Measurements from ENCODE around the gene BAZ2B.
"Not testable (repeated sequence)": the region's sequence is repeated elsewhere in the genome, so short reads cannot be mapped to it uniquely, and the experiment has no call there.

BAZ2B gene

DNA sequence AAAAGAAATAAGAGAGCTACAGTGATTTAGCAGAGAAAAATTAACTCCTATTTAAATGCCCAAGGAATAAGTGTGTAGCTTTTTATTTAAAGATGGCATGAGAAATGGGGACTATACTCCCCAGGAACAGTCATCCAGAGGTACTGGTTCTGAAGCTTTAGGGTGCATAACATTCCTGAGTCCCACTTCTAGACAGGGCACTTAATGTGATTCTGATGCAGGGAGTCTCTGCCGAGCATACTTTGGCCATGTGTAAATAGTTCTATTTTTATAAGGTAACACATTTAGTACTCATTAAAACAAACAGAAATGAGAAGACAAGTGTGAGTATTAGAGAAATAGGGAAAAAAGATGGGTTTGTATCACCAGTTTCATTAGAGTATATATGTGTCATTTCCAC lies 175.2 kb downstream of the BAZ2B start:
- Histone ChIP-seq H3K4me1 (ENCODE audit: control insufficient read depth in 1 of 2, insufficient read depth in 2 of 2, low read length in 2 of 2) (no peaks in the 10 kb centered on the region), H3K36me3 (ENCODE audit: control insufficient read depth in 1 of 2, insufficient read depth in 2 of 2, low read length in 2 of 2) (peaks cover 40 to 45% of the 10 kb centered on the region in 2 donors), H3K4me3 (ENCODE audit: low read depth in 1 of 2, low read length in 2 of 2) (no peak overlapping the region), H3K9me3 (ENCODE audit: control insufficient read depth in 1 of 2, low read length in 2 of 2) (no peaks in the 10 kb centered on the region), H3K27me3 (ENCODE audit: low read depth, low read length) (no peaks in the 10 kb centered on the region), H3K27ac (ENCODE audit: low read length) (no peak overlapping the region)

DNA sequence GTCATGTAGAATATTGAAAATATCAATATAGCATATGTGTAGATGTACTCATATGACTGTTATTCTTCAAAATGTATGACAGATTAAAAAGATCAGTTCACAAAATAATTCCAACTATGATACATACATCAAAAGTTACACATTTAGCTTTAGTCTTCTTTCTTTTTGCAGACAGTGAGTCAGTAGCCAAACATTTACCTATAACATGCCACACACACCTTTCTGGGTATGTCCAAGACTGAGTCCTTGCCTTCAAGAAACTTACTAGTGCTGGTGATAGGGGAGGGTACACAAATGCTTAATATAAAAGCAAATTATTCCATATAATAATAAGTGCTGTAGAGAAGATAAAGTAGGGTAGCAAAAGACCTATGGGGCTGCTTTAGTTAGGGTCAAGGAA lies 176.9 kb downstream of the BAZ2B start:
- Histone ChIP-seq H3K9me3 (ENCODE audit: control insufficient read depth in 1 of 2, low read length in 2 of 2) (no peaks in the 10 kb centered on the region), H3K27me3 (ENCODE audit: low read depth, low read length) (no peaks in the 10 kb centered on the region), H3K36me3 (ENCODE audit: control insufficient read depth in 1 of 2, insufficient read depth in 2 of 2, low read length in 2 of 2) (peaks cover 27 to 28% of the 10 kb centered on the region in 2 donors), H3K4me3 (ENCODE audit: low read depth in 1 of 2, low read length in 2 of 2) (no peak overlapping the region), H3K27ac (ENCODE audit: low read length) (no peak overlapping the region), H3K4me1 (ENCODE audit: control insufficient read depth in 1 of 2, insufficient read depth in 2 of 2, low read length in 2 of 2) (no peaks in the 10 kb centered on the region)

DNA sequence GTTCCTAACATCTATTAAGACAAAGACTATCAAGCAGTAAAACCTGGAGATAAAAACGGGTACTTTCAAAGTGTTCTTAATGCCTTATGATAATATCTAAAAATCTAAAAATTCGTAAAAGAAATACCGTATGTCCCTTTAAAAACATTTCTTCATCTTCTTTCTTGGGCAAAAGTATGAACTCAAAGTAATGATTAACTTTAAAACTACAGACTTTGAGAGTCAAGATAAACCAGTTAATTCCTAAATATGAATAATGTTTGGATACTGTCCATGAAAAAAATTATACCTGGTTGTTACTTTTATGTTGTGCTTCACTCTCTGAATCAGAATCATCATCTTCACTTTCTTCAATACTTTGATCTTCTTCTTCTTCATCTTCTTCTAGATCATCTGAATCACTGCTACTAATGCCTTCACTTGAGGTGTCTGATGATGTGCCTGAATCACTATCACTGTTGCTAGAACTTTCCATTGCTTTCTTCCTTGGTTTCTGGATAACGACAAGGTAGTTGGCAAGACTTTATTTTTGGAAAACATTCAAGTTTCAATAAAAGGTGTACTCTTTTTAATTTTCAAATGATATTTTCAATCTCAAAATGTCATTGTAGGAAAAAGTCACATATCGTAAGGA lies 177.5 kb downstream of the BAZ2B start:
- no peaks in the 10 kb centered on the region for H3K27me3 ChIP-seq (ENCODE audit: low read depth, low read length)
- H3K9me3 ChIP-seq (ENCODE audit: control insufficient read depth in 1 of 2, low read length in 2 of 2): no peaks in the 10 kb centered on the region
- H3K36me3 ChIP-seq (ENCODE audit: control insufficient read depth in 1 of 2, insufficient read depth in 2 of 2, low read length in 2 of 2): peaks cover 21 to 22% of the 10 kb centered on the region in 2 donors
- H3K27ac ChIP-seq (ENCODE audit: low read length): no peak overlapping the region
- no peak overlapping the region for H3K4me3 ChIP-seq (ENCODE audit: low read depth in 1 of 2, low read length in 2 of 2)
- no peaks in the 10 kb centered on the region for H3K4me1 ChIP-seq (ENCODE audit: control insufficient read depth in 1 of 2, insufficient read depth in 2 of 2, low read length in 2 of 2)

DNA sequence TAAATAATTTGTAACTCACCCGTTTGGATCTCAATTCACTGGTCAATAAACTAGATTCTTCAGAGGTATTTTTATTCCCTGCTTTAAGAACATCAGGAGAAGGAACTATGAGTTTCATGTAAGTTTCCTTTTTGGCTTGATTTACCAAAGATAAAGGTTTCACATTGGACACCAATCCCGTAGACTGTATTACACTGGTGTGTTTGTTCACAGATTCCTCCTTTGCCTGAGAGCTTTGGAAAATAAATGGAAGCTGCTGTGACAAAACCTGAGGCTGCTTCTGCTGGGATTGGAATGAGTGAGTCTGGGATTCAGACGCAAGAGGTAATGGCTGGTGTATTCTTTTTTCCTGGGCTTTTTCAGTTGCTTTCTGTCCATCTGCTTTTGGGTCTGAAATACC lies 178.1 kb downstream of the BAZ2B start:
- Histone ChIP-seq H3K4me3 (ENCODE audit: low read depth in 1 of 2, low read length in 2 of 2) (no peak overlapping the region), H3K36me3 (ENCODE audit: control insufficient read depth in 1 of 2, insufficient read depth in 2 of 2, low read length in 2 of 2) (peaks cover 16 to 17% of the 10 kb centered on the region in 2 donors), H3K9me3 (ENCODE audit: control insufficient read depth in 1 of 2, low read length in 2 of 2) (no peaks in the 10 kb centered on the region), H3K27me3 (ENCODE audit: low read depth, low read length) (no peaks in the 10 kb centered on the region), H3K27ac (ENCODE audit: low read length) (no peak overlapping the region), H3K4me1 (ENCODE audit: control insufficient read depth in 1 of 2, insufficient read depth in 2 of 2, low read length in 2 of 2) (no peaks in the 10 kb centered on the region)

DNA sequence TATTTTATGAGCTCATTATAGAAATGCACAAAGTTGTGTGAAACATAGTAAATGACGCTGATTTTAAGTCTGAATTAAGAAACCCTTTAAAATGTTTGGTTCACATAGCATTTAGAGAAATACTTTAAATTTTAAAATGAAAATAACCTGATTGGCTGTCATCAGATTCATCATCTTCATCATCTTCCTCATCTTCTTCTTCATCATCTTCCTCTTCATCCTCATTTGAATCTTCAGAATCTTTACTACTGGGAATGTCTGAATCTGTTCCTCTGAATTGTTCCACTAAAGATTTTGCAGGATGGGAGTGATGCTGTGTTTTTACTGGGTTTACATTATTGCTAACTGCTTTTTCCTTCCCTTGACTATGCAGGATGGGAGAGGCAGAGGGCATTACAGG lies 183.7 kb downstream of the BAZ2B start:
- H3K4me3 ChIP-seq (ENCODE audit: low read depth in 1 of 2, low read length in 2 of 2): no peak overlapping the region
- no peaks in the 10 kb centered on the region for H3K4me1 ChIP-seq (ENCODE audit: control insufficient read depth in 1 of 2, insufficient read depth in 2 of 2, low read length in 2 of 2)
- no peak overlapping the region for H3K27ac ChIP-seq (ENCODE audit: low read length)
- H3K27me3 ChIP-seq (ENCODE audit: low read depth, low read length): no peaks in the 10 kb centered on the region
- H3K9me3 ChIP-seq (ENCODE audit: control insufficient read depth in 1 of 2, low read length in 2 of 2): no peaks in the 10 kb centered on the region
- peaks cover 25 to 29% of the 10 kb centered on the region in 2 donors for H3K36me3 ChIP-seq (ENCODE audit: control insufficient read depth in 1 of 2, insufficient read depth in 2 of 2, low read length in 2 of 2)

DNA sequence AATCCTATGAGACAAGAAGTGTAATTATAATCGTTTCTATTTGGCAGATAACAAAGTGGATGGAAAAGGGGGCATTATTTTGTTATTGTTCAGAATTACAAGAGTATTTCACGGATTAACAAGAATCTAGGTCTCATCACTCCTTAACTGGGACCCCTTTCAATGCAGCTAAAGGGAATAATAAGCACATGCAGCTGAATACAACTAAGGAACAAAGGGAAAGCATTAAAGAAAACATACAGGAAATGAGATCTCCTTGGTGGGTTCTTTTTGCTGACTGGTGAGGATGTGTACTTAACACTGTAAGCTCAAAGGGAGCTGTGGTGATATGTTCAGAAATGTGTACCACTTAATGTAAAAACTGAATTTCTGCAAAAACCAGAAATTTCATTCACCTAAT lies 189.3 kb downstream of the BAZ2B start:
- H3K9me3 ChIP-seq (ENCODE audit: control insufficient read depth in 1 of 2, low read length in 2 of 2): no peaks in the 10 kb centered on the region
- H3K4me3 ChIP-seq (ENCODE audit: low read depth in 1 of 2, low read length in 2 of 2): no peak overlapping the region
- H3K27ac ChIP-seq (ENCODE audit: low read length): no peak overlapping the region
- no peaks in the 10 kb centered on the region for H3K4me1 ChIP-seq (ENCODE audit: control insufficient read depth in 1 of 2, insufficient read depth in 2 of 2, low read length in 2 of 2)
- H3K36me3 ChIP-seq (ENCODE audit: control insufficient read depth in 1 of 2, insufficient read depth in 2 of 2, low read length in 2 of 2): peaks cover 10 to 48% of the 10 kb centered on the region in 2 donors
- H3K27me3 ChIP-seq (ENCODE audit: low read depth, low read length): no peaks in the 10 kb centered on the region

DNA sequence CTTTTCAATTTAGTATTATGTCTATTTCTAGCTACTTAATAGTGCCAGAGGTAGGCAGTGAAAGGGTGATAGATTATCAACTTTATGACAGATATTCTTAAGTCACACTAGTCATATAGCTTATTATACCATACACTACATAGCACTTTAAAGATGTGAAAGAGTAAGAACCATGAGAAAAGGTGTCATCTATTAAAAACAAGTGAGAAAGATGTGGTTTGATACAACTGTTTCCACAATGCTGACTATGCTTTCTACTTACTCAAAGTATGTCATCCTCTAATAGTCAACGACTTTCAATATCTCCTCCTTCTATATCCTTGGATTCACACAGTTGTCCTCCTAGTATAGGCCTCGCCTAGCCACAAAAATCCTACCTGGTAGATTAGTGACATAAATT lies 196.9 kb downstream of the BAZ2B start:
- Histone ChIP-seq H3K9me3 (ENCODE audit: control insufficient read depth in 1 of 2, low read length in 2 of 2) (no peaks in the 10 kb centered on the region), H3K36me3 (ENCODE audit: control insufficient read depth in 1 of 2, insufficient read depth in 2 of 2, low read length in 2 of 2) (peaks cover 0 to 25% of the 10 kb centered on the region in 2 donors), H3K27ac (ENCODE audit: low read length) (no peak overlapping the region), H3K4me3 (ENCODE audit: low read depth in 1 of 2, low read length in 2 of 2) (no peak overlapping the region), H3K27me3 (ENCODE audit: low read depth, low read length) (no peaks in the 10 kb centered on the region), H3K4me1 (ENCODE audit: control insufficient read depth in 1 of 2, insufficient read depth in 2 of 2, low read length in 2 of 2) (no peaks in the 10 kb centered on the region)

DNA sequence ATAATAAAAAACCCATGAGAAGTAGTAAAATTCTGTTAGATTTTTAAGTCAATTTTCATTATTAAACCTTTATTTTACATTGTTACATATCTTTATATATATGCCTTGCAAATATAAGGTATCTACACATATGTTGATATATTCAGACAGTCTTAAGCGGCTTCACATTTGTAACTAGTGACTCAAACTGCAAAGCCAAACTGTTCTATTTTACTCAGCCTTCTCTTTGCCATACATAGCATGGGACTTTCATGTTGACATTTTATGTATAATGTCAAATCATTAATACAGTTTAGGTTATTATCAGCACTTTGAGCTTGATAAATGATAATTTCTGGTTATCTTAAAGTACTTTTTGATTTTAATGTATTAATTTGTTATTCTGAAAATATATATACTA lies 204.9 kb downstream of the BAZ2B start:
- no peak overlapping the region for H3K4me3 ChIP-seq (ENCODE audit: low read depth in 1 of 2, low read length in 2 of 2)
- no peak overlapping the region for H3K27ac ChIP-seq (ENCODE audit: low read length)
- no peaks in the 10 kb centered on the region for H3K27me3 ChIP-seq (ENCODE audit: low read depth, low read length)
- peaks cover 12 to 24% of the 10 kb centered on the region in 2 donors for H3K36me3 ChIP-seq (ENCODE audit: control insufficient read depth in 1 of 2, insufficient read depth in 2 of 2, low read length in 2 of 2)
- no peaks in the 10 kb centered on the region for H3K4me1 ChIP-seq (ENCODE audit: control insufficient read depth in 1 of 2, insufficient read depth in 2 of 2, low read length in 2 of 2)
- no peaks in the 10 kb centered on the region for H3K9me3 ChIP-seq (ENCODE audit: control insufficient read depth in 1 of 2, low read length in 2 of 2)

DNA sequence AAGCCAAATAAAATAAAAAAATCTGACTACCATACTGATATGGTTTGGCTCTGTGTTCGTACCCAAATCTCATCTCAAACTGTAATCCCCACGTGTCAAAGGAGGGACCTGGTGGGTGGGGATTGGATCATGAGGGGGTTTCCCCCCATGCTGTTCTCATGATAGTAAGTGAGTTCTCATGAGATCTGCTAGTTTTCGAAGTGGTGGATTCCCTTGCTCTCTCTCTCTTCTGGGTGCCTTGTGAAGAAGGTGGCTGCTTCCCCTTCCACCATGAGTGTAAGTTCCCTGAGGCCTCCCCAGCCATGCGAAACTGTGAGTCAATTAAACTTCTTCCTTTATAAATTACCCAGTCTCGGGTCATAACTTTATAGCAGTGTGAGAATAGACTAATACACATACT lies 206.1 kb downstream of the BAZ2B start:
- H3K4me3 ChIP-seq (ENCODE audit: low read depth in 1 of 2, low read length in 2 of 2): no peak overlapping the region
- H3K27ac ChIP-seq (ENCODE audit: low read length): no peak overlapping the region
- no peaks in the 10 kb centered on the region for H3K27me3 ChIP-seq (ENCODE audit: low read depth, low read length)
- H3K4me1 ChIP-seq (ENCODE audit: control insufficient read depth in 1 of 2, insufficient read depth in 2 of 2, low read length in 2 of 2): no peaks in the 10 kb centered on the region
- H3K36me3 ChIP-seq (ENCODE audit: control insufficient read depth in 1 of 2, insufficient read depth in 2 of 2, low read length in 2 of 2): peaks cover 17 to 33% of the 10 kb centered on the region in 2 donors
- H3K9me3 ChIP-seq (ENCODE audit: control insufficient read depth in 1 of 2, low read length in 2 of 2): no peaks in the 10 kb centered on the region

DNA sequence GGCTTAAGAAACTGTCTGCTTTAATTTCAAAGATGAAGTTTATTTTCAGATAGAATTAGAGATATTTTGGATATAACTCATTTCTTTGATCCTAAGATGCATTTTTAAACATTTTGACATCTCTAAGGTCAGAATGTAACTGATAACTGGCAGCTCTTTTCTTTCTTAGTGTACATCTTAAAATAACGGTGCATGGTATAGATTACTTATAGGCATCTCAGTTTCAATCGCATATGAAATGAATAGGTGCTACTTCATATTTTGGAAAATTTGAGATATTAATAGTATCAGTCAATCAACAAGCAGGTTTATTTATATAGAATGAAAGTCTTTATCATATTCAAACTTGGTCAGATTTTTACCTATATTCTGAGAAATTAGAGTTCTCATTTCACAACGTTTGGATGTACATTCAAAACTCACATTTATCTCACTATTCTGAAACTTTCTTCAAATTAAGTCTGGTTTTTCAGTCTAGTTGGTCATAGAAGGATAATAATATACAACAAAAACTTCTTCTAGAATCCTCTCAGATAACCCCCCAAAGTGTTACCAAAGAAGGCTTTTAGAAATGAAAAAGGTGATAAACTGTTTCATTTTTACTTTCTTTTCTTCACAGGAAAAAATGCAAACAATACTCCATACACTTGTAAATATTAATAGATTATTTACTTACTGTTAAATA lies 207.1 kb downstream of the BAZ2B start:
- H3K9me3 ChIP-seq (ENCODE audit: control insufficient read depth in 1 of 2, low read length in 2 of 2): no peaks in the 10 kb centered on the region

DNA sequence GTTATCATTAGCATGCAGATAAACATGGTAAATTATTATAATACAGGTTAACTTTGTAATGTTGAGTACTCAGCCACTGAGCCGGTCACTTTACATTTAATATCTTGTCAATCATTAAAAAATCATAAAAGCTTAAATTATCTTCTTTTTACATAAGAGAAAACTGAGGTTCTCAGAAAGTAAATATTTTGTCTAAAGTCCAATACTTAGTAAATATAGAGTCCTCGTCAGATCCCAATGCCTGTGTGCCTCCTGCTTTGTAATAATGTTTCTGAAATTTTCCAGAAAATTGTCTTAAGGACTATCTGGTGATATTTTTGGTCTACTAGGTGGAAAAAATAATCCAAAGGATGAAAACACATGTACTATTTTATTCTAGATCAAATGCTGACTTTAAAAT lies 213.6 kb downstream of the BAZ2B start:
- H3K4me3 ChIP-seq (ENCODE audit: low read depth in 1 of 2, low read length in 2 of 2): no peak overlapping the region
- peaks cover 14 to 18% of the 10 kb centered on the region in 2 donors for H3K36me3 ChIP-seq (ENCODE audit: control insufficient read depth in 1 of 2, insufficient read depth in 2 of 2, low read length in 2 of 2)
- H3K27ac ChIP-seq (ENCODE audit: low read length): no peak overlapping the region
- no peaks in the 10 kb centered on the region for H3K27me3 ChIP-seq (ENCODE audit: low read depth, low read length)
- H3K4me1 ChIP-seq (ENCODE audit: control insufficient read depth in 1 of 2, insufficient read depth in 2 of 2, low read length in 2 of 2): no peaks in the 10 kb centered on the region
- H3K9me3 ChIP-seq (ENCODE audit: control insufficient read depth in 1 of 2, low read length in 2 of 2): no peaks in the 10 kb centered on the region

More for the DNA sequence above, 207.1 kb downstream of the BAZ2B start:
- Histone ChIP-seq H3K27me3 (ENCODE audit: low read depth, low read length) (no peaks in the 10 kb centered on the region), H3K27ac (ENCODE audit: low read length) (no peak overlapping the region), H3K4me1 (ENCODE audit: control insufficient read depth in 1 of 2, insufficient read depth in 2 of 2, low read length in 2 of 2) (no peaks in the 10 kb centered on the region), H3K36me3 (ENCODE audit: control insufficient read depth in 1 of 2, insufficient read depth in 2 of 2, low read length in 2 of 2) (peaks cover 21 to 40% of the 10 kb centered on the region in 2 donors), H3K4me3 (ENCODE audit: low read depth in 1 of 2, low read length in 2 of 2) (no peak overlapping the region)

DNA sequence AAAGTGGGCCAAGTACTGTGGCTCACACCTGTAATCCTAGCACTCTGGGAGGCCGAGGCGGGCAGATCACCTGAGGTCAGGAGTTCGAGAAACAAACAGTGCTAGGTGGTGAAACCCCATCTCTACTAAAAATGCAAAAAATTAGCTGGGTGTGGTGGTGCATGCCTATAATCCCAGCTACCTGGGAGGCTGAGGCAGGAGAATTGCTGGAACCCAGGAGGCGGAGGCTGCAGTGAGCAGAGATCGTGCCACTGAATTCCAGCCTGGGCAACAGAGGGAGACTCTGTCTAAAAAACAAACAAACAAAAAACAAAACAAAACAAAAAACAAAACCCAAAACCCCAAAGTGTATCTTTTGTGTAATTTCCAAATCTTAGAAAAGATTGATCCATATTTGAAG lies 214.2 kb downstream of the BAZ2B start:
- peaks cover 10 to 18% of the 10 kb centered on the region in 2 donors for H3K36me3 ChIP-seq (ENCODE audit: control insufficient read depth in 1 of 2, insufficient read depth in 2 of 2, low read length in 2 of 2)
- H3K9me3 ChIP-seq (ENCODE audit: control insufficient read depth in 1 of 2, low read length in 2 of 2); H3K27me3 ChIP-seq (ENCODE audit: low read depth, low read length); H3K4me3 ChIP-seq (ENCODE audit: low read depth in 1 of 2, low read length in 2 of 2); H3K27ac ChIP-seq (ENCODE audit: low read length); H3K4me1 ChIP-seq (ENCODE audit: control insufficient read depth in 1 of 2, insufficient read depth in 2 of 2, low read length in 2 of 2): not testable (repeated sequence)
